Activated CD4-positive, alpha-beta T cell treated with anti-CD3 and anti-CD28 coated beads for 1 hour (primary cell): ENCODE measurements around the gene KRT34.
"Not testable (repeated sequence)": the region's sequence is repeated elsewhere in the genome, so short reads cannot be mapped to it uniquely, and the experiment has no call there.

ENCODE experiments used
- DNase-seq: peaks from one replicate; pipeline ENCODE4 v3.0.0-alpha.2; 2020

Gene KRT34

DNA sequence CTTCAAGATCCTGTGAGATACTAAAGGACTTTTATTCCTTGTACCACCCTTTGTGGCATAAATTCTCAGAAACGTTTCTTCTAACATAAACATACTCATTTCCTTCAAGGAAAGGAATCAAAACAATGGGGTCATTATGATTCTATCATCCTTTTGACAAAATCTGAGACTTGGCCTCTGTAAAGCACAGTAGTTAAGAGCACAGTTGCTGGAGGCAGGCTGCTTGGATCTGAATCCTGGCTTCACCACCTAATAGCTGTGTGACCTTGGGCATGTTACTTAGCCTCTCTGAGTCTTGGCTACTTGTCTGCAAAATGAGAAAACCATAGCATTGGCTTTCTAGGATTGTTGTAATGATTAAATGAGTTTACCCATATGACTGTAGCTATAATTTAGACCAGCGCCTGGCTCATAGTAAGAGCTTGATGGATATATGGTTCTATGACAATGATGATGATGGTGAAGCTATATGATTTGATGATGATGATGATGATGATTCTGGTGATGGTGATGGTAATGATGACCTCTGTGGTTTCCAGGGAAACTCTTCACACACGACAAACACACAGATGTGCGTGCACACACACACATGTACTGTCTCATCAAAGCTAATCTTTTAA is 21.4 kb upstream of the KRT34 start:
- no peak for DNase-seq

GRCh38 chr17:41402161-41402560 is 20.1 kb upstream of the KRT34 start:
- DNase-seq = no peak

- DNase-seq = no peak
Observed at GRCh38 chr17:41396996-41397660, 15.0 kb upstream of the KRT34 start, which contains the start of gene KRT31. Gene KRT31 (minus strand): TSS chr17:41397608. CDS start chr17:41397539, 69 bp downstream.

GRCh38 chr17:41396340-41396739 is 14.2 kb upstream of the KRT34 start:
- DNase-seq = no peak

- DNase-seq = no peak
Observed at GRCh38 chr17:41395611-41396010, 13.5 kb upstream of the KRT34 start.

GRCh38 chr17:41395044-41395443 is 12.9 kb upstream of the KRT34 start:
- DNase-seq = not testable (repeated sequence)

- no peak for DNase-seq
Observed at GRCh38 chr17:41394254-41394996, 12.3 kb upstream of the KRT34 start.

GRCh38 chr17:41393826-41394225 is 11.7 kb upstream of the KRT34 start:
- no peak for DNase-seq

DNA sequence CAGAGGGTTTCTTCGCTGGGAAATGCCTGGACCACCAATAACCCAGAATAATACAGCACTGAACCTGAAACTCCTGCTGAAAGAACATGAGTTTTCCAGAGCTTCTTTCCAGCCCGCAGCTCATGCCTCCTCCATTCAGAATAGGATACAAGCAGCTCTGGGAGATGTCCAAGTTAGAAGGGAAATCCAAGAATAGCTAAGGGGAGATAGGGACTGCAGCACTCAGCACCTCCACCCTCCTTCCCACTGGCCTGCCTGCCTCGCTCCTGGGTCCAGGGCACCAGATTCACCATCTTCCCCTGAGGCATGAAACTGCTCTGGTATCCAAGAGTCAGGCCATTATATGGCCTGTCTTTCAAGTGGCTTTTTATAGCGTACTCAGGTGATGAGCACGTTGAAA is 11.2 kb upstream of the KRT34 start:
- DNase-seq = no peak

GRCh38 chr17:41392278-41392677 is 10.2 kb upstream of the KRT34 start:
- DNase-seq = no peak

DNA sequence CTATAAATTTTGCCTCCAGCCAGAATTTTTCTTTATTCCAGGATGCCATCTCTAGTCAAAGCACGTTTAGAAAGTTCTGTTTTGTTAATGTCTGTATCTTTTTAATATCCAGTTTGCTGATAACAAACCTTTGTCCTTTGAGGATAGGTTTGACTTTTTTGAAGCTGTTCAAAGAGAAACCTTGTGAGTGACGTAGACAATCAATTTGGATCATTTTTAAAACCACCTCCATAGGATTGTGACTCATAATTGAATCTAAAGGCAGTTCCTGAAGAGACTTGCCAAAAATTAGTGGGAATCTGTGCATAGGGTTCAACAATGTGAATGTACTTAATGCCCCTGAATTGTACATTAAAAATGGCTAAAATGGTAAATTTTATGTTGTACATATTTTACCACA is 9.4 kb upstream of the KRT34 start:
- no peak for DNase-seq

DNA sequence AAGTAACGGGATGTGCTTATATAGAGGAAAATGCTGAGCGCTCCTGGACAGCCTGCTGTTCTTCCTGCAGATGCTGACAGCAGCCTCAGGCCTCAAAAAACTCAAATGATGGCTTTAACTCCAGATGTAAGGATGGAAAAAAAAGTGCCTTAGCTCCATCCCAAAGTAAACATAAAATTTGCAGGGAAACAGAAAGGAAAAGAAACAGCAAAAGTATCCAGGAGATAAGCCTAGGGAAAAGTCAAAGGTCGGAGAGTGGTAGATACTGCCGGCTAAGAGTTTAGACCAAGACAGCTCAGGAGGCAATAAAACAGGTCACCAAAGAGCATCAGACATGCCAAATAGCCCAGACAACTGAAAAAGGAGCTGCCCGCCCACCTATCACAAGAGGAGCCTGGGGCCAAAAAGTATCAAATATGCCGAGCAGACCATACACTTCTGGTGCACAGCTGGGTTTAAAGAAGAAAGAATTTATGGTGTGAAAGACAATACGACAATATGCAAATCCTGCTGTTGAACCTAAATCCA is 8.4 kb upstream of the KRT34 start:
- DNase-seq = no peak

GRCh38 chr17:41387670-41388069 is 5.6 kb upstream of the KRT34 start:
- no peak for DNase-seq

DNA sequence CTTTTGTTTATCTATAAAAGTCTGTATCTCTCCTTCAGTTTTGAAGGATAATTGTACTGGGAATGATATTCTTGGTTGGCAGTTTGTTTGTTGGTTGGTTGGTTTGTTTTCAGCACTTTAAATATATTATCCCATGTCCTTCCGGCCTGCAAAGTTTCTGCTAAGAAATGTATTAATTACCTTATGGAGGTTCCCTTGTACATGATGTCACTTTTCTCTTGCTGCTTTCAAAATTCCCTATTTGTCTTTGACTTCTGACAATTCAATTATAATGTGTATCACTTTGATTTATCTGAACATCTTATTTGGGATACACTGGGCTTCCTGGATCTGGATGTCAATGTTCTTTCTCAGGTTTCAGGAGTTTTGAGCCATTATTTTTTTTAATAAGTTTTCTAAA is 4.1 kb upstream of the KRT34 start:
- DNase-seq = no peak

DNA sequence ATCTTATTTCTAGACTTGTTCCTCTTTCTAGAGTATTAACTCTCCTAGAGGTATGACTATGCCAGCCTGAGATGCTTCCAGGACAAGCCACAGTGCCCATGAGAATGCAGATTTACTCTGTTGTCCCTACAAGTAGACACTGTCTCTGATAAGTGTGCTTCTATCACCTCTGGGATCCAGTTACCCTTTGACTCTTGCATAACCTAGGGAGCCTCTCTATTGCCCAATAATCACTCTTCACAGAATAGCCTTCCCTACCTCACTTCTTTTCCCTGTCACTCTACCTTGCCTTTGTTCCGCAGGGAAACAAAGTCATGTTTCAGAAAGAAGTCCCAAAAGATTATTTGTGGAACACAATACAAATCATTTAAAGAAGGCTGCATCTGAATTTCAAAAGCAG is 1.6 kb upstream of the KRT34 start:
- DNase-seq = no peak

DNA sequence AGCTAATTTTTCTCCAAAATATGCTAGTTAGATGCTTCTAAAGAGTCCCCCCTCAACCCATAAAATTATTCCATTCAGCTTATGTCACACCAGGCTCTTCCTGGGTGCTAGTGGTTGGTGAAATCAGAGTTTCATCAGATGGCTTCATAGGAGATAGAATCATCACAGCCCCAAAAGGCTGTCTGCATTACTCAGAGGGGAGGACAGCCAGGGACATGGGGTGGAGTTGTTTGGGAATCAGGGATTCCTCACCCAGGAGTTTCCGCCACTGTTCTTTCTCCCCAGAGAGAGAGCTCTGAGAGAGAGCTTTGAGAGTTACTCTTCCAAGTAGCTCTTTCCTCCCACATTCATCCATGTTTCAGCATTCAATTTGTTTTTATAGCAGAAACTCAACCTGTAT is 288 bp upstream of the KRT34 start:
- no peak for DNase-seq

DNA sequence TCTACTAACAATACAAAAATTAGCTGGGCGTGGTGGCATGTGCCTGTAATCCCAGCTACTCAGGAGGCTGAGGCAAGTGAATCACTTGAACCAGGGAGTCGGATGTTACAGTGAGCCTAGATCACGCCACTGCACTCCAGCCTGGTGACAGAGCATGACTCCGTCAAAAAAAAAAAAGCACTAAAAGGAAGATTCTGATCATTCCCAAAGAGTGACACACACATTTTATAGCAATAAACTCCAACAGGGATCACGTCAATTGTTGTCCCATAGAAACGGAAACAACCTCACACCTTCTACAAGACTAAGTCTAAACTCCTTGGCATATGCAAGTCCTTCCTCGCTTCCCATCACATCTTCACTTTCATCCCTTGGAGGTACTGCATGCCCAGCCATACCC is 2.0 kb downstream of the KRT34 start:
- DNase-seq = not testable (repeated sequence)

DNA sequence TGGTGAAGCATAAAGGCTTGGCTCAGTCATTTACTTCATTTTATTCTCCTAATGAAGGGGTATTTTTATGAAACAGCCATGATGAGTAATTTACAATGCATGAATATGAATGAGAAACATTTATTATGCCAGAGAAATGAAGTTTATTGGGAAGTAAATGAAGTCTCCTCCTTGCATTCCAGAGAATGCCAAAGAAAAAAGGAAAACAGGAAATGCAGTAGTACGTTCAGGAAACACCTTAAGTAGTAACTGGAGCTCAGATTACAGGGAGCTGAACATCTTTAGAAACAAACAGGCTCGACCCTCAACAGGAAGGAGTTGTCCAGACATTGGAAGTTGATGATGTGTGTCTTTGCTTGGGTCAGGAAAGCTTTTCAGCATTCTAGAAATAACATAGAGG is 4.6 kb downstream of the KRT34 start:
- no peak for DNase-seq

GRCh38 chr17:41369713-41370112 is 12.4 kb downstream of the KRT34 start, which contains the start of gene KRT33B:
Gene KRT33B (minus strand): TSS chr17:41369813. CDS start chr17:41369750, 63 bp downstream.
- no peak for DNase-seq

DNA sequence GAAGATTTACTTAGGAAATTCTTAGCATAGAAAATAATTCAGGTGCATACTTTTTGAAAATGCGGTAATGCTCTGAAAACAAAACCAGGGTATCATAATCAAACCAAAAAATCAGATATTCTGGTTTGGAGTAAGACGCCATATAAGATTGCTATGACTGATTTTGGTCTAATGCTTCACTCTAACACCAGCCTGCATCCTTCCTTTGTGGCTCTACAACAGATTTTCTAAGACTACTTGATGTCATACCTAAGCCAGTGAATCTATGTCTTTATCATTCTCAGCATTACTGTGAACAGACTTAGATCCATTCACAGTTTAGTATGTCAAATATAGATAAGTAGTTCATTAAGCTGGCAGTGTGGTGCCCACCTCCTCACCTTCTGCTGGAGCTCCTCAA is 13.1 kb downstream of the KRT34 start:
- DNase-seq = no peak

DNA sequence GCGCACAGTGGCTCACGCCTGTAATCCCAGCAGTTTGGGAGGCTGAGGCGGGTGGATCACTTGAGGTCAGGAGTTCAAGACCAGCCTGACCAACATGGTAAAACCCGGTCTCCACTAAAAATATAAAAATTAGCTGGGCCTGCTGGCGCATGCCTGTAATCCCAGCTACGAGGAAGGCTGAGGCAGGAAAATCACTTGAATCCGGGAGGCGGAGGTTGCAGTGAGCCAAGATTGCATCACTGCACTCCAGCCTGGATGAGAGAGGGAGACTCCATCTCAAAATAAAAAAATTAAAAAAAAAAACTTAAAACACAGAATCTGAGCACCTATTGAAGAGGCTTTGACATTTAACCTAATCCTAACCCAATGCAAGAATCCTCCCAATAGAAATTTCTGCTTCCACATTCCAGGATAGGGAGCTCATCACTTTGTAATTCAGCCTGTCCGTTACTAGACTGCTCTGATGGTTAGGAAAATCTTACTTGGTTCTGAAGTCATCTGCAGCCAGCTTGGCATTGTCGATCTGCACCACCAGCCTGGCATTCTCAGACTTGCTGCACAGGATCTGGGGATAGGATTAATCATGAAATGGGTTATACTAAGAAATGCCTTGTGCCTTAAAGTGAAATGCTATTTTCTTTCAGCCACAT is 14.6 kb downstream of the KRT34 start:
- DNase-seq = no peak

DNA sequence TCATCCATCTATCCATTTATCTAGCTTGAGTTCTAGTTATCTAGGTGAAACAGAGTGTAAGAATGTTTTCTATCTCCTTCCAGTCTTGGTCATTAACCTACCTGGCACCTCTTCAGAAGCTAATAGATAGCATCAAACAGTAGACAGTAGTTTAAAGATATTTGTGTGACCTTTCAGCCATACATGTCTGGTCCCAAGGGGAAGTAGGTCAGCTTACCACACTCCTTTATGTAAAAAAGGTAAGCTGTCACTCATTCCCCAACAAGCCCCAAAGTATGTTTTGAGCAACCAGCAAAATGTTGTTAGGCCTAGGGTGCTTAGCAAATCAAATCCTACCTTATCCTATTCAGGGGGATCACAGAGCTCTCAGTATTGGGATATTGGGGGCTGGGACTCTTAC is 16.0 kb downstream of the KRT34 start:
- DNase-seq = no peak

- no peak for DNase-seq
Observed at GRCh38 chr17:41363881-41364280, 18.2 kb downstream of the KRT34 start.
